Left hindlimb (tissue), 1 donor: ENCODE measurements around the gene FAM90A1.
"Not testable (repeated sequence)": the region's sequence is repeated elsewhere in the genome, so short reads cannot be mapped to it uniquely, and the experiment has no call there.

Source experiments
- DNase-seq: peaks from one replicate; pipeline ENCODE4 v3.0.0-alpha.2; 2018

Gene FAM90A1

DNA sequence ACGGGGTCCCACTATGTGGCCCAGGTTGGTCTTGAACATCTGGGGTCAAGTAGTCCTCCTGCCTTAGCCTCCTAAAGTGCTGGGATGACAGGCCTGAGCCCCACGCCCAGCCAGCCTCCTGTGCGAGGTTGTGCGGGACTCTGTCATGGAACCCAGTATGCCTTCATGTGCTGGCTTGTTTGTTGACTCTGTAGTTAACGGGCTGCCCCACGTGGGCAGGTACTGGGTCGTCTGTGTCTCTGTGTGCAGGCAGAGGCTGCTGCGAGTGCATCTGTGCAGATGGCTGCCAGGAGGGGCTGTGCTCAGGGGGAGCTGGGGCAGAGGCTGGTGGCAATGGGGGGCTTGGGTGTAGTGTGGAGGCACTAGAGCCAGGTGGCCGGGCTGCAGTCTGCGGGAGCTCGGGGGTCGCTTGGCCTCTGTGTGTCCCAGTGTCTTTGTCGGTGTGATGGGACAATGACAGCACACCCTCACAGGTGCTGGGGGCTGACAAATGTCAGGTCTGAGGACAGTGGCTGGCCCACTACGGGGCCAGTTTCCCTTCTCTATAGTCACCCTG is 6.0 kb upstream of the FAM90A1 start:
- DNase-seq: not testable (repeated sequence)

DNA sequence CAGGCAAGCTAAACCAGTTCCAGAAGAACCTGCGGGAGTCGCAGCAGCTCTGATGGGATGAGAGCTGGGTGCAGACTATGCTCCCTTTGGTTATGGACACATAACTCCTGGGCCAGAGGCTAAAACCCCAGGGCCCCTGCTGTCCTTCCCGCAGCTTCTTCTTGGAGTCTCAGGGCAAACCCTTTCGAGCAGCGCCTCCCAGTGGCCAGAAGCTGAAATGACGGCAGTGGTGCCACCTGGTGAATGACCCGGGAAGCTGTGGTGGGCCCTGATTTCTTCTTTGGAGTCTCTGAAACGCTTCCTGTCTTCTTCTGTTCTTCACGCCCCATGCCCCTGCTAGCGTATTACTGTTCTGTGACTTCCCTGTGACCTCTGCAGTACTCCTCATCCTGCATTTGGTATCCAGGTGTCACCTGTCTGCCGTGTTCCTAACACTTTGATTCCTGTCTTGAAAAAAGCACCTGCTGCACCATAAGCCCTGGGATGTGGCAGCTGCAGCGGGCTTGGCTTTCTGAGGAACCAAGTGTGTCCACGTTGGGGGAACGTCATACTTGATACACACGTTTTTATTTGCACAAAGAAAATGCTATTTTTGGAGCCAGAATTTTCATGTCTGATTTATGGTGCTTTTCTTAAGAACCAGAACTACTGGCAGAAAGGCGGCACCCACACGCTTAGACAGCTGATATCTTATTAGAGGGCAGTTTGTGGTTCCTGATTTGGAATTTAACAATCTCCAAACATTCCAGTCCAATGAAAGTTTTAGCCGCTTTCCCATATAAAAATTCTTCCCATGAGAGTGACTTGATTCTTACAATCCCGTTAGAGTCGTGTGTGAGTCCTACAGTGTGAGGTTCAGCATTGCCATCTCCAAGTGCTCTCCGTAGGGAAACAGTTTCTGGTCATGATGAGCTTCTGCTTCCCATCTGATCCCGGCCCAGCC is 4.5 kb upstream of the FAM90A1 start:
- DNase-seq: not testable (repeated sequence)

DNA sequence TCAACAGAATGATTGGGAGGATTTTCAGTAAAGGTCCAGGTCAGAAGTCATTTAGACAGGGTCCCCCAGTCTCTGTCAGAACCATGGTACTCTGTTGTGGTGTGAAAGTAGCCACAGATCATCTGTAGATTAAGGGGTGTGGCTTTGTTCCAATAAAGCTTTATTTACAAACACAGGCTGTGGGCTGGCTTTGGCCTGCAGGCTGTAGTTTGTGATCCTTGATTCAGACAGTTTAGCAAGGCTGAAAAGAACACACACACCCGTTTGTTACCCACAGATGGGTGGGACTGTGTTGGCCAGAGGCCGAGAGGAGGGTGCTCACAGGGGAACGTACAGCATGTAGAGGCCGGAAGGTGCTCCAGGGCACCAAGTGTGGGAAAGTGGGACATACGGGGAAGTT is 3.6 kb upstream of the FAM90A1 start:
- not testable (repeated sequence) for DNase-seq

DNA sequence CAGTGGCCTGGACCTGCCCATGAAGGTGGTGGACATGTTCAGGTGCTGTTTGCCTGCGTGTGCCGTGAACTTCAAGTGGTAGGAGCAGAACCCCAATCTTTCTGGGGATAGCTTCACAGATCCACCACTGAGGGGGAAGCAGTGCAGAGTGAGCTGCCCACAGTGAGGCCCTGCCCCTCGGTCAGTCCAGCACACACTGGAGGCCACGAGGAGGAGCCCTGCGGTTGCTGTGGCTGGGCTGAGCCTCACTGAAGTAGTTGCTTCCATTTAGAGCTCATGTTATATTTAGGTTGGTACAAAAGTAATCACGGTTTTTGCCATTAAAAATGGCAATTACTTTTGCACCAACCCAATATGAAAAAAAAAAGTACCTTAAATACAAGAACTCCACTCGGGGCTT is 2.1 kb upstream of the FAM90A1 start:
- not testable (repeated sequence) for DNase-seq

DNA sequence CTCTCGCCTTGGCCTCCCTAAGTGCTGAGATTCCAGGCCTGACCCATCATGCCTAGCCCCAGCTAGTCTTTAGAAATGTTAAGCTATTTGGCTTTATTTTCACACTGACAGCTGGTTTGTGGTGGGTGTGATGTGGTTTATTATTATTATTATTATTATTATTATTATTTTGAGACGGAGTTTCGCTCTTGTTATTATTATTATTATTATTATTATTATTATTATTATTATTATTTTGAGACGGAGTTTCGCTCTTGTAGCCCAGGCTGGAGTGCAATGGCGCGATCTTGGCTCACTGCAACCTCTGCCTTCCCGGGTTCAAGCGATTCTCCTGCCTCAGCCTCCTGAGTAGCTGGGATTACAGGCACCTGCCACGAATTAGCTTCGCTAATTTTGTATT is 1.2 kb upstream of the FAM90A1 start:
- not testable (repeated sequence) for DNase-seq

DNA sequence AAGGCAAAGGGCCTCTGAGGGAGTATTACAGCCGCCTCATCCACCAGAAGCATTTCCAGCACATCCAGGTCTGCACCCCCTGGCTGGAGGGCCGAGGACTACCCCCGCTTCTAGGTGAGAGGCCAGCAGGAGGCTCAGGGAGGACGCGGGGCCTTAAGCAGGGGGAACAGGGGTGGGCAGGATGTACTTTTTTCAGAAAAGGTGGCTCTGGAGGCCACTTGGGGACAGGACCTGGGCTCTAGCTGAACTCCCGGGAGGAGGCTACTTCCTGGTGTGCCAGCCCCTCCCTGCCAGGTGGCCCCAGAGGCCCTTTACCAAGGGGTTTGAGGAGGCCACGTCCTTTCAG is 287 bp upstream of the FAM90A1 start:
- not testable (repeated sequence) for DNase-seq

DNA sequence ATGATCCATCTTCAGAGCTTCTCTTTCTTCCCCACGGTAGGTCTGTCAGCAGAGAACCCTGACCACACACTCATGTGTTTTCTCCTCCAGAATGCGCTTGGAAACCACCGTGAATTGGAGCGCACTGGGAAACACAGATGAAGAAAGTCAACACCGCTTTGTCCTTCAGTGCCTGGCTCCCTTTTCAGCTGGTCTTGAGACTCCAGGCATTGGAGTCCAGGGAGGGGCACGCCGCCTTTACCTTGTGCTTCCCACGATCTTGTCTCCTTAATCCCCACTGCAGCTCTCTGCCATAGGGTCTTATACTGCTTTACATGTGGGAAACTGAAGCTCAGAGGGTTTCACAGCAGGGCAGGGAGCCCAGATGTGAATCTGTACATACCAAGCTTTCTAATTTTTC is 1.1 kb downstream of the FAM90A1 start:
- DNase-seq: no peak

DNA sequence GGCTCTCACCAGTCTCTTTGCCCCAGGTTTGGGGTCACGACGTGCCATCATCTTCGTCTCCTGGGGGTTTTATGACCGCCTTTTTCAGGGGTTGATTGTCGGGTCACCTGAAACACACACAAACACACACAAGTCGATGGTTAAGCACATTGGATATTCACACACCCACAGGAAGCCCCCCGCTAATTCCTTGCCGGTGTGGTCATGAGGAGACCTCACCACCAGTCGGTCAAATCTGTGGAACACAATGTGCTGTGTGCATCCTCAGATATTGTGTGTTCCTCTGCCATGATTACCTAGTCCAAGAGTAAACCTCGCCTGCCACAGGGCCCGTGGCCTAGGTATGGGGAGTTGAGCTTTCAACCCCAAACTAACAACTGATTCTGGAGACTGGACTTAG is 2.6 kb downstream of the FAM90A1 start:
- not testable (repeated sequence) for DNase-seq

DNA sequence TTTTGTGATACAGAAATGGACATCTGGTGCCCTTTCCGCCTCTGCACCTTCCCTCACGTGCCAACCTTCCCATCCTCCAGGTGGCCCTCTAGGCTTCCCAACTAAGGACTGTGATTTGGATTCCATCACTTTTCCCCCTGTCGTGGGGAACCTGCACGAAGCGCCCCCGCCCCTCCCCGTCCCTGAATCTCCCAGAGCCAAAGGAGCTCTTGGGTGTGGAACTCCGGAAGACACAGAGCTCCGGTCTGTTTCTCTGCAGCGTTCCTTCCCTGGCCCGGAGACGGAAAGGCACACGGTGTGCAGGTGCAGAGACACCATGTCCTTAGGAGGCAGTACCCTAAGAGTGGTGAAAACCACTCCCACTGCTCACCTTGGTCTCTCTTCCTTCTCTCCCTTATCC is 3.8 kb downstream of the FAM90A1 start:
- not testable (repeated sequence) for DNase-seq

DNA sequence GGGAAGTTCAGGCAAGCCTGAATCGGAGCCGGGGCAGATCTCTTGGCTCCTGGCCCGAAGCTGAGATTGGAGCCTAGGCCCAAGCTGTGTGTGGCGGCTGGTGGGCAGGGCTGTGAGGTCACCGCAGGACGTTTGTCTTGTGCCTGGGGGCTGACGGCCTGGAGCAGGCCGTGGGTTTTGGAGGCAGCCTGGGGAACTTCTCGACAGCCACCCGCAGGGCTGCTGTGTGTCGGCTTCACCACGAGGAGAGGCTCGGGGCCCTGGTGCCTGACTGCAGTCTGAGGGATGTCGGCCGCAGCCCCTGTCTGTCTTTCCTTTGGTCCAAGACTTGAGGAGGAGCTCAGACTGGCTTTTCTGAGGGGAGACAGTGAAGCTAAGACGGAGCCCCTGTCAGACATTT is 5.1 kb downstream of the FAM90A1 start:
- DNase-seq: not testable (repeated sequence)

DNA sequence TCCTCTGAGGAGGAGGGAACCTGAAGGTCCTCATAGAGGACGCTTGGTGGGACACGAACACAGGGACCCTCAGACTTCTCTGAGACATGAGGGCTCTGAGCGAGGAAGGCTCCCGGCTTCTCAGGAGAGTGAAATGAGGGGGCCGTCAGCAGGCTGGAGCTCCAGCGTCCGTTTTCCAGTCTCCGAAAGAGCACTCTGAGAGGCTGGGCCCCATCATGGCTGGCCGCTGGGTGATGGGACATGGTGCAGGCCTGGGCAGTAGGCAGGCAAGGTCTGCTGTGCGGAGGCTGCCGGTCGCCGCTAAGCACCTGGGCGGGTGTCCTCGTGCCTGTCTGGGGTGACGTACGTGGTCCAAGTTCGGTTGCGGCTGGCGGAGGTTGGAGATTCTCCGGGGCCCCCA is 5.6 kb downstream of the FAM90A1 start:
- not testable (repeated sequence) for DNase-seq

DNA sequence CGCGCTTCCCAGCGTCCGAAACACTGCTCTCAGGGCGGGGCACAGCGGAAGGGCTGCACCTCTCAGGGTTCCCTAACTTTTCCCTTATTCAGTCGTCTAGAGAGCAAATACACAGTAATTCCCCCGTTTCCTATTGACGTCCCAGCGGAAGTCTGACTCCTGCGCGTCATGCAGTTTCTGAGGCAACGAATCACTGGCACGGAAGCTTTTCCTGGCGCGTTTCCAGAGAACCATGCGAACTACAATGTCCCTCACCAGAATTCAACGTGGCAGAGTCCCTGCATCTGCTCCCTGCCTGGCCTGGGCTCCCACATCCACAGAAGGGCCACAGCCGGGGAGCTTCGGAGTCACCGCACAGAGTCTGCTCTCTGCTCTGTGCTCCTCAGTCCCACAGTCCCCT is 6.0 kb downstream of the FAM90A1 start:
- DNase-seq: not testable (repeated sequence)

DNA sequence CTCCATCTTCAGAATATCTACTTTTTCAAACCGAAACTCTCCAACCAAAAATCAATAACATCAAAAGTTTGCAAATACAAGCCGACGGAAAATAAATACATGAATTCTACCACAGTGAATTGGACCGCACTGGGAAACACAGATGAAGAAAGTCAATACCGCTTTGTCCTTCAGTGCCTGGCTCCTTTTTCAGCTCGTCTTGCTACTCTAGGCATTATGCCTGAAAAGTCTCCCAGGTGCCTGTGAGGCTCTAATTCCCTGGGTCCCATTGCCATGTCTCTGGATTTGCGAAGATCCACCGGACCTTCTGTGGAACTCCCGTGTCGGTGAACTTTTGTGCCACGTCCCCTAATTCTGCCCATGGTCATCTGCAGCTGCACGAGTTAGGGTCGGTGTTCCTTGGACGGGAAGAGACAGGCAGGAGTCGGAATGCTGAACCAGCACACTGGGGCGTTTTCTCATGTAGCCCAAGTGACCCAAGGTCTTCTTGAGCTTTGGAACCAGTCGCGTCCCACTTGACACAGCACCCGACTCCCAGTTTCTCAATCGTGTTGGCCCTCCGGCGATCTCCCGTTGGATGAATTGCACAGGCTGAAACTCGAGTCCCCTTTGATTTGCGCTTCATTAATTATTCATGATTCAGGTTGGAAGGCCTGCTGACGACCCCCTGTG is 8.6 kb downstream of the FAM90A1 start:
- DNase-seq: not testable (repeated sequence)

DNA sequence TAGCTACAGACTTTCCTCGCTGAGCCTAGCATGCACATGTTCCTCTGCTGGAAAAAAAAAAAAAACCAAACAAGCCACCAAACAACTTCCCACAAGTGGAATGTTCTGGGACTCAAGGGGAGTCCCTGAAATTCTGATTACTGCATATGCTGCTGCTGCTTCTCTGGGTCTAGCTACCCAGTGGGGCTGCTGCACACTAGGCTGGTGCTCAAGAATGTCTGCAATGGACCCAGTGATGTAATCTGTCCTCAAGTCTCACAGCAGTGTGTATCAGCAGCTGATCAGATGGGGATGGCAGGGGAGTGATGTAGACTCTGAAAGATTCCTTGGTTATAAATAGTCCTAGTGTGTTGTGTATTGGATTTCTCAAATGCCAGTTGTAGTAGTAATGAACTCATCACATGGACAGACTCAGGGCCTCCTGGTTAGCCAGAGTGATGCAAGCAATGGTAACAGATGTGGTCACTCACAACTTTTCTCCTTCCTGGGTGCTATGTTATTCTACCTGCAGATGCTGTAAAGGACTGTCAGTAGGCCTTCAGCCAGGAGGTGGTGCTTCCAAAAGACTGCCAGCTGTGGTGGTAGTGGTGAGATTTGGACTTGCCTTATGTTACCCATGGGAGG is 29.6 kb downstream of the FAM90A1 start:
- not testable (repeated sequence) for DNase-seq

DNA sequence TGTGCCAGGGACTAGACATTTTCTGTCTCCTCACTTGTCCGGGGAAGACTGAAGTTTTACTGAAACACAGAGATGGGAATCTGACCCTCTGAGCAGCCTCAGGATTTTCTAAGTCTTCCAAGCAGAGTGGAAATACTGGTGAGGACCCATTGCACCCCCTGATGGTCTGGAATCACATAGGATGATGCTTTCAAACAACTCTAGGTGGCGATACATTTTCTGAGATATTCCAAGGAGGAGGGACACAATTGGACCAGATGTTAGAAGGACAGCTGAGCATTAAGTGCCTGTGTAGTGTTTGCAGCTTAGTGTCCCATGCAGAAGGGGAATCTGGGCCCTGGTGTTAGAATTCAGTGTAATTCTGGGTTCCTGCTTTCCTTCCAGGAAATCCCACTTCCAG is 39.3 kb downstream of the FAM90A1 start:
- not testable (repeated sequence) for DNase-seq

DNA sequence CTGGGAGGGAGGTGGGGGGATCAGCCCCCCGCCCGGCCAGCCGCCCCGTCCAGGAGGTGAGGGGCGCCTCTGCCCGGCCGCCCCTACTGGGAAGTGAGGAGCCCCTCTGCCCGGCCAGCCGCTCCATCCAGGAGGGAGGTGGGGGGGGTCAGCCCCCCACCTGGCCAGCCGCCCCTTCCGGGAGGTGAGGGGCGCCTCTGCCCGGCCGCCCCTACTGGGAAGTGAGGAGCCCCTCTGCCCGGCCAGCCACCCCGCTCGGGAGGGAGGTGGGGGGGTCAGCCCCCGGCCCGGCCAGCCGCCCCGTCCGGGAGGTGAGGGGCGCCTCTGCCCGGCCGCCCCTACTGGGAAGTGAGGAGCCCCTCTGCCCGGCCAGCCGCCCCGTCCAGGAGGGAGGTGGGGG is 43.2 kb downstream of the FAM90A1 start:
- DNase-seq: not testable (repeated sequence)

DNA sequence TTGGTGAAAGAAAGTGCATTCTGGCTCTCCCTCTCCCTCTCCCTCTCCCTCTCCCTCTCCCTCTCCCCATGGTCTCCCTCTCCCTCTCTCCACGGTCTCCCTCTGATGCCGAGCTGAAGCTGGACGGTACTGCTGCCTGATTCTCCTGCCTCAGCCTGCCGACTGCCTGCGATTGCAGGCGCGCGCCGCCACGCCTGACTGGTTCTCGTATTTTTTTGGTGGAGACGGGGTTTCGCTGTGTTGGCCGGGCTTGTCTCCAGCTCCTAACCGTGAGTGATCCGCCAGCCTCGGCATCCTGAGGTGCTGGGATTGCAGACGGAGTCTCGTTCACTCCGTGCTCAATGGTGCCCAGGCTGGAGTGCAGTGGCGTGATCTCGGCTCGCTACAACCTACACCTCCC is 44.1 kb downstream of the FAM90A1 start:
- not testable (repeated sequence) for DNase-seq

DNA sequence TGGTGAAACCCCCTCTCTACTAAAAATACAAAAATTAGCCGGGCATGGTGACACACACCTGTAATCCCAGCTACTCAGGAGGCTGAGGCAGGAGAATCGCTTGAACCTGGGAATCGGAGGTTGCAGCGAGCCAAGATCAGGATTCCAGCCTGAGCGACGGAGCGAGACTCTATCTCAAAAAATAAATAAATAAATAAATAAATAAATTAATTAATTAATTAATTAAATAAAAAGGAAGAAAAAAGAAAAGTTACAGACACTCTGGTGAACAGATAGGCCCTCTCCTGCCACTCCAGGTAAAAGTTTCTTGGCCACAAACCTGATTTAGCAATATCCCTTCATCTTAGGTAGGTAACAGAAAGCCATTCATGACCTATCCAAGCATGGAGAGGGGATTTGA is 44.5 kb downstream of the FAM90A1 start:
- not testable (repeated sequence) for DNase-seq

DNA sequence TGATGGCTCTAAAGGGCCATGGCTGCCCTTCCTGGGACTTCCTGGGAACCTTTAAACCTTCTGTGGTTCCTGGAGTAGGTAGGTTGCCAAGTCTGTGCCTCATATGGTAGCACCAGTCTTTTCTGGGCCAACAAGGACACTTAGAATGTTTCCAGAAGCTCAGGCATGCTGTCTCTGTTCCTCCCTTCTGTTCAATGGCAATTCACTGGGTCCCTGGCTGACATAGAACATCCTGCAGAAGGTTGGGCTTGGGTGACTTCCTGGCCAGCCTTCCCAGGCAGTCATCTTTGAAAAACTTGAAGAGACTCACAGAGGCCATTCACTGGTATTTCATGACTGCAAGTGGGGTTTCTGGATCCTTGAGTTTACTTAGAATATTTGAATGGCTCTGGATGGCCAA is 46.1 kb downstream of the FAM90A1 start:
- not testable (repeated sequence) for DNase-seq

DNA sequence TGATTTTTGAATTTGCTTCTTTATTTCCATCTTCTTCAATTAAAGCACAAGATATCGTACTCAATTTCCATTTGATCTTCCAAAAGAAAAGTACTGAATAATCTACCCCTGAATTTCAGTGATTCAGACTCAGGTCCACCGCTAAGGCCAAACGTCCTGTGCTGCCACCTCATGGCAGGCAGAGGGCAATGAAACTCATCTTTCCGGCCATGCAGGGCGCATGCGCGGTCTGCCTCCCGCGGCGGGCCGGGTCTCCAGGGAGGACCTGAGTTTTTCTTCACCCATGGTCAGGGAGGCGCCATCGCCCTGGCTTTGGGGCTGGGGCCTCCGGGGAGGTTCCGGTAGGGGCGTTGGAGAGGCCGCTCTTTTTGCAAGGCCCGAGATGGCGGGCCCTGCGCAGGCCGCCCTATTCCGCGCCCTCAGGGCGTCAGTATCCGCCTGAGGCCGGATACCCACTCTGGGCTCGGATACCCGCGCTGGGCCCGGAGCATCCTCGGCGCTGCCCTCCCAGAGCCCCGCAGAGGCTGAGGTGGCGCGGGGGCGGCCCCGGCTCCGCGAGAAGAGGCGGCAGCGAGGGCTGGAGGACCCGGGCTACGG is 47.3 kb downstream of the FAM90A1 start:
- DNase-seq: peak; percentile 81

DNA sequence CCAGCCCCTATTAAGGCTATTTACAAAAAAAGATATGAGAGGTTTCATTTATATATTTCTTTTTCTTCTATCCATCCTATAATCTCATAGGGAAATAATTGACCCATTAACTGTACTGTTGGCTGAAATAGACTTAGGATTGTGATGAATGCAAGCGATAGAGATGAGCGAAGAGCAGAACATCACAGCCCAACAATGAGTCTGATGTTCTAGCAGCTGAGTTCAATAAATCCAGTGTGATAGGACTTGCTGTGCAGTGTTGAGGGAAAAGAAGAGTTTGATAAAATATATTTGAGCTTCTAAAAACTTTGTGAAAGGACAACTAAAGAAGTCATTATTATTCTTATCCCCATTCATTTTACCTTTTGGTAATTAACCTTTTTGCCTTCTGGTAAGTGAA is 54.5 kb downstream of the FAM90A1 start:
- not testable (repeated sequence) for DNase-seq
